GM18499 (cell line): ENCODE measurements around the gene IL17A.
"Not testable (repeated sequence)": the region's sequence is repeated elsewhere in the genome, so short reads cannot be mapped to it uniquely, and the experiment has no call there.

Experiments
- ATAC-seq: cut with Tn5 transposase; IDR thresholded peaks from one replicate; pipeline ENCODE4 v1.9.1; 2021; ENCODE audit warnings: moderate number of reproducible peaks; ENCODE audit not compliant: insufficient read depth, unreplicated experiment

The IL17A gene

GRCh38 chr6:52162940-52163908 lies 23.0 kb upstream of the IL17A start:
- ATAC-seq, result peak; percentile 45

- ATAC-seq, result no peak
Measured at GRCh38 chr6:52164319-52165094, 21.7 kb upstream of the IL17A start.

GRCh38 chr6:52167267-52167666 lies 18.9 kb upstream of the IL17A start:
- ATAC-seq, result no peak

- not testable (repeated sequence) for ATAC-seq
Measured at GRCh38 chr6:52168351-52168750, 17.8 kb upstream of the IL17A start.

- no peak for ATAC-seq
Measured at GRCh38 chr6:52174118-52174517, 12.1 kb upstream of the IL17A start.

GRCh38 chr6:52176550-52176949 lies 9.6 kb upstream of the IL17A start:
- peak; percentile 64 for ATAC-seq

GRCh38 chr6:52177961-52178360 lies 8.2 kb upstream of the IL17A start:
- no peak for ATAC-seq

GRCh38 chr6:52180787-52181558 lies 5.2 kb upstream of the IL17A start:
- peak; percentile 58 for ATAC-seq

- no peak for ATAC-seq
Measured at GRCh38 chr6:52183131-52183713, 3.0 kb upstream of the IL17A start.

- peak; percentile 94 for ATAC-seq
Measured at GRCh38 chr6:52186480-52186879, 305 bp downstream of the IL17A start.

- no peak for ATAC-seq
Measured at GRCh38 chr6:52187098-52187497, 923 bp downstream of the IL17A start.

GRCh38 chr6:52189974-52190373 lies 3.8 kb downstream of the IL17A start:
- ATAC-seq, result no peak

- no peak for ATAC-seq
Measured at GRCh38 chr6:52190409-52190808, 4.2 kb downstream of the IL17A start.

- no peak for ATAC-seq
Measured at GRCh38 chr6:52191824-52192223, 5.6 kb downstream of the IL17A start.

- no peak for ATAC-seq
Measured at GRCh38 chr6:52195886-52196285, 9.7 kb downstream of the IL17A start.

- not testable (repeated sequence) for ATAC-seq
Measured at GRCh38 chr6:52200088-52200487, 13.9 kb downstream of the IL17A start.

GRCh38 chr6:52201046-52201445 lies 14.9 kb downstream of the IL17A start:
- ATAC-seq, result no peak

GRCh38 chr6:52201493-52201892 lies 15.3 kb downstream of the IL17A start:
- ATAC-seq, result no peak

- ATAC-seq, result no peak
Measured at GRCh38 chr6:52207066-52207465, 20.9 kb downstream of the IL17A start.

GRCh38 chr6:52208612-52209011 lies 22.4 kb downstream of the IL17A start:
- no peak for ATAC-seq
